ENCODE measurements around the gene AMFR. TPM values are rescaled to one million over a fixed set of nuclear protein-coding genes. Genes with fewer than 3 reads are reported as not detected.
A peak's percentile ranks its signal among the peaks of the same experiment; 100 is the strongest.

AMFR gene
- total RNA-seq (34.6 TPM), polyA plus RNA-seq (52.4 TPM)
- long read RNA-seq, donor 1, result 0 reads
- long read RNA-seq, donor 2, result 0 reads
- long read RNA-seq, donor 3, partial matches to known transcripts, result 0 of 8 reads
- long read RNA-seq, donor 3, other reads (novel, unspliced or antisense), result 0 of 8 reads
- long read RNA-seq, donor 4, partial matches to known transcripts, result 0 of 5 reads
- long read RNA-seq, donor 4, other reads (novel, unspliced or antisense), result 0 of 5 reads
- long read RNA-seq, donor 5, transcript AMFR-201 (14 exons, 3,600 nt), result major isoform, 6 of 8 reads
- long read RNA-seq, donor 5, partial matches to known transcripts, result 0 of 8 reads
- long read RNA-seq, donor 5, other reads (novel, unspliced or antisense), result 0 of 8 reads
- long read RNA-seq, donor 6, transcript AMFR-201 (14 exons, 3,600 nt), result major isoform, 6 of 7 reads
- long read RNA-seq, donor 6, partial matches to known transcripts, result 0 of 7 reads
- long read RNA-seq, donor 6, other reads (novel, unspliced or antisense), result 0 of 7 reads
- long read RNA-seq, donor 7, transcript AMFR-201 (14 exons, 3,600 nt), result major isoform, 5 of 10 reads
- long read RNA-seq, donor 7, partial matches to known transcripts, result 0 of 10 reads
- long read RNA-seq, donor 7, other reads (novel, unspliced or antisense), result 0 of 10 reads
- long read RNA-seq, donor 8, result 0 reads
- long read RNA-seq, donor 9, partial matches to known transcripts, result 0 of 5 reads
- long read RNA-seq, donor 9, other reads (novel, unspliced or antisense), result 0 of 5 reads
- long read RNA-seq, donor 10, partial matches to known transcripts, result 0 of 8 reads
- long read RNA-seq, donor 10, other reads (novel, unspliced or antisense), result 0 of 8 reads

- H3K9me3 ChIP-seq (ENCODE audit: control insufficient read depth in 2 of 2, insufficient read depth in 1 of 2, low read length in 1 of 2), result no peaks in the 10 kb centered on the region
- peaks cover 4 to 6% of the 10 kb centered on the region in 2 donors for H3K36me3 ChIP-seq (ENCODE audit: control insufficient read depth in 2 of 2, insufficient read depth in 2 of 2, low read length in 1 of 2)
- WGBS, result under 1% methylated on average over 57 of the region's 57 CpGs
- peaks cover 3 to 12% of the 10 kb centered on the region in 2 donors for H3K4me1 ChIP-seq (ENCODE audit: control insufficient read depth in 2 of 2, insufficient read depth in 2 of 2, low read length in 2 of 2)
- DNase-seq (ENCODE audit: low read depth in 6 of 9, low spot score in 9 of 9), result peak in 6 of 9 donors; percentile 36 to 72 (median 50)
- peak within 1 kb of the TSS; percentile 27 to 68 for H3K27ac ChIP-seq (ENCODE audit: low read depth in 1 of 2, low read length in 1 of 2)
- H3K27me3 ChIP-seq (ENCODE audit: control insufficient read depth in 2 of 2, insufficient read depth in 1 of 2, low read length in 1 of 2), result no peaks in the 10 kb centered on the region
- H3K4me3 ChIP-seq (ENCODE audit: low read length in 2 of 2), result peak within 1 kb of the TSS; percentile 62 to 73
Measured at GRCh38 chr16:56425439-56425832, at the start of gene AMFR. Gene AMFR (minus strand): TSS chr16:56425545. CDS start chr16:56425327, 218 bp downstream.

GRCh38 chr16:56470666-56471065, 45.3 kb upstream of the AMFR start:
- no peak for DNase-seq (ENCODE audit: low read depth in 6 of 9, low spot score in 9 of 9)
- WGBS, result 96% methylated on average over 1 of the region's 1 CpG
- Histone ChIP-seq H3K27ac (ENCODE audit: low read depth in 1 of 2, low read length in 1 of 2) (no peak overlapping the region), H3K4me3 (ENCODE audit: low read length in 2 of 2) (no peak overlapping the region), H3K36me3 (ENCODE audit: control insufficient read depth in 2 of 2, insufficient read depth in 2 of 2, low read length in 1 of 2) (peaks cover 45 to 76% of the 10 kb centered on the region in 2 donors), H3K9me3 (ENCODE audit: control insufficient read depth in 2 of 2, insufficient read depth in 1 of 2, low read length in 1 of 2) (no peaks in the 10 kb centered on the region), H3K27me3 (ENCODE audit: control insufficient read depth in 2 of 2, insufficient read depth in 1 of 2, low read length in 1 of 2) (no peaks in the 10 kb centered on the region), H3K4me1 (ENCODE audit: control insufficient read depth in 2 of 2, insufficient read depth in 2 of 2, low read length in 2 of 2) (no peaks in the 10 kb centered on the region)

DNA sequence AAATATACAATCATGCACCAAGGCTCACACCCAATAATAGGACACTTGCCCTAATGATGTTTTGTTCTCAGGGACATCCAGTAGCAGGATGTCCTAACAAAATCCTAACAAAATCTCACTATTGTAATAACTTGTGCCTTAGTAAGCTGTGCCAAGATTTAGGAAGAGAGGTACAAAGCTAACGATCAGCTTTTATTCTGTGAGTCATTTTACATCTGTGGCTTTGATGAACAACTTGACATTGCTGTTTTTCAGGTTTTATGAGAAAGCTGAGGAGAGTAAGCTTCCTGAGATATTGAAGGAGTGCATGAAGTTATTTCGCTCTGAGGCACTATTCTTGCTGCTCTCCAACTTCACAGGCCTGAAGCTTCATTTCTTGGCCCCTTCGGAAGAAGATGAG, 44.9 kb upstream of the AMFR start:
- peaks cover 45 to 75% of the 10 kb centered on the region in 2 donors for H3K36me3 ChIP-seq (ENCODE audit: control insufficient read depth in 2 of 2, insufficient read depth in 2 of 2, low read length in 1 of 2)
- no peaks in the 10 kb centered on the region for H3K4me1 ChIP-seq (ENCODE audit: control insufficient read depth in 2 of 2, insufficient read depth in 2 of 2, low read length in 2 of 2)
- no peak overlapping the region for H3K27ac ChIP-seq (ENCODE audit: low read depth in 1 of 2, low read length in 1 of 2)
- WGBS, result 95% methylated on average over 3 of the region's 3 CpGs
- no peak overlapping the region for H3K4me3 ChIP-seq (ENCODE audit: low read length in 2 of 2)
- H3K27me3 ChIP-seq (ENCODE audit: control insufficient read depth in 2 of 2, insufficient read depth in 1 of 2, low read length in 1 of 2), result no peaks in the 10 kb centered on the region
- no peak for DNase-seq (ENCODE audit: low read depth in 6 of 9, low spot score in 9 of 9)
- no peaks in the 10 kb centered on the region for H3K9me3 ChIP-seq (ENCODE audit: control insufficient read depth in 2 of 2, insufficient read depth in 1 of 2, low read length in 1 of 2)

GRCh38 chr16:56469748-56470147, 44.4 kb upstream of the AMFR start:
- 98% methylated on average over 7 of the region's 7 CpGs for WGBS
- Histone ChIP-seq H3K4me3 (ENCODE audit: low read length in 2 of 2) (no peak overlapping the region), H3K4me1 (ENCODE audit: control insufficient read depth in 2 of 2, insufficient read depth in 2 of 2, low read length in 2 of 2) (no peaks in the 10 kb centered on the region), H3K27ac (ENCODE audit: low read depth in 1 of 2, low read length in 1 of 2) (no peak overlapping the region), H3K36me3 (ENCODE audit: control insufficient read depth in 2 of 2, insufficient read depth in 2 of 2, low read length in 1 of 2) (peaks cover 41 to 73% of the 10 kb centered on the region in 2 donors), H3K9me3 (ENCODE audit: control insufficient read depth in 2 of 2, insufficient read depth in 1 of 2, low read length in 1 of 2) (no peaks in the 10 kb centered on the region), H3K27me3 (ENCODE audit: control insufficient read depth in 2 of 2, insufficient read depth in 1 of 2, low read length in 1 of 2) (no peaks in the 10 kb centered on the region)
- no peak for DNase-seq (ENCODE audit: low read depth in 6 of 9, low spot score in 9 of 9)

- H3K27ac ChIP-seq (ENCODE audit: low read depth in 1 of 2, low read length in 1 of 2), result no peak overlapping the region
- no peak for DNase-seq (ENCODE audit: low read depth in 6 of 9, low spot score in 9 of 9)
- no peak overlapping the region for H3K4me3 ChIP-seq (ENCODE audit: low read length in 2 of 2)
- H3K9me3 ChIP-seq (ENCODE audit: control insufficient read depth in 2 of 2, insufficient read depth in 1 of 2, low read length in 1 of 2), result no peaks in the 10 kb centered on the region
- no peaks in the 10 kb centered on the region for H3K4me1 ChIP-seq (ENCODE audit: control insufficient read depth in 2 of 2, insufficient read depth in 2 of 2, low read length in 2 of 2)
- peaks cover 39 to 77% of the 10 kb centered on the region in 2 donors for H3K36me3 ChIP-seq (ENCODE audit: control insufficient read depth in 2 of 2, insufficient read depth in 2 of 2, low read length in 1 of 2)
- no peaks in the 10 kb centered on the region for H3K27me3 ChIP-seq (ENCODE audit: control insufficient read depth in 2 of 2, insufficient read depth in 1 of 2, low read length in 1 of 2)
Measured at GRCh38 chr16:56468800-56469199, 43.5 kb upstream of the AMFR start.

GRCh38 chr16:56466344-56466743, 41.0 kb upstream of the AMFR start:
- H3K27me3 ChIP-seq (ENCODE audit: control insufficient read depth in 2 of 2, insufficient read depth in 1 of 2, low read length in 1 of 2), result no peaks in the 10 kb centered on the region
- H3K9me3 ChIP-seq (ENCODE audit: control insufficient read depth in 2 of 2, insufficient read depth in 1 of 2, low read length in 1 of 2), result no peaks in the 10 kb centered on the region
- no peak for DNase-seq (ENCODE audit: low read depth in 6 of 9, low spot score in 9 of 9)
- H3K4me1 ChIP-seq (ENCODE audit: control insufficient read depth in 2 of 2, insufficient read depth in 2 of 2, low read length in 2 of 2), result no peaks in the 10 kb centered on the region
- WGBS, result 98% methylated on average over 2 of the region's 2 CpGs
- H3K4me3 ChIP-seq (ENCODE audit: low read length in 2 of 2), result no peak overlapping the region
- H3K36me3 ChIP-seq (ENCODE audit: control insufficient read depth in 2 of 2, insufficient read depth in 2 of 2, low read length in 1 of 2), result peaks cover 31 to 65% of the 10 kb centered on the region in 2 donors
- no peak overlapping the region for H3K27ac ChIP-seq (ENCODE audit: low read depth in 1 of 2, low read length in 1 of 2)

GRCh38 chr16:56463153-56463552, 37.8 kb upstream of the AMFR start:
- Histone ChIP-seq H3K27ac (ENCODE audit: low read depth in 1 of 2, low read length in 1 of 2) (no peak overlapping the region), H3K9me3 (ENCODE audit: control insufficient read depth in 2 of 2, insufficient read depth in 1 of 2, low read length in 1 of 2) (no peaks in the 10 kb centered on the region), H3K4me3 (ENCODE audit: low read length in 2 of 2) (no peak overlapping the region), H3K36me3 (ENCODE audit: control insufficient read depth in 2 of 2, insufficient read depth in 2 of 2, low read length in 1 of 2) (peaks cover 17 to 57% of the 10 kb centered on the region in 2 donors), H3K27me3 (ENCODE audit: control insufficient read depth in 2 of 2, insufficient read depth in 1 of 2, low read length in 1 of 2) (no peaks in the 10 kb centered on the region), H3K4me1 (ENCODE audit: control insufficient read depth in 2 of 2, insufficient read depth in 2 of 2, low read length in 2 of 2) (no peaks in the 10 kb centered on the region)
- DNase-seq (ENCODE audit: low read depth in 6 of 9, low spot score in 9 of 9), result no peak
- WGBS, result 100% methylated on average over 6 of the region's 6 CpGs

DNA sequence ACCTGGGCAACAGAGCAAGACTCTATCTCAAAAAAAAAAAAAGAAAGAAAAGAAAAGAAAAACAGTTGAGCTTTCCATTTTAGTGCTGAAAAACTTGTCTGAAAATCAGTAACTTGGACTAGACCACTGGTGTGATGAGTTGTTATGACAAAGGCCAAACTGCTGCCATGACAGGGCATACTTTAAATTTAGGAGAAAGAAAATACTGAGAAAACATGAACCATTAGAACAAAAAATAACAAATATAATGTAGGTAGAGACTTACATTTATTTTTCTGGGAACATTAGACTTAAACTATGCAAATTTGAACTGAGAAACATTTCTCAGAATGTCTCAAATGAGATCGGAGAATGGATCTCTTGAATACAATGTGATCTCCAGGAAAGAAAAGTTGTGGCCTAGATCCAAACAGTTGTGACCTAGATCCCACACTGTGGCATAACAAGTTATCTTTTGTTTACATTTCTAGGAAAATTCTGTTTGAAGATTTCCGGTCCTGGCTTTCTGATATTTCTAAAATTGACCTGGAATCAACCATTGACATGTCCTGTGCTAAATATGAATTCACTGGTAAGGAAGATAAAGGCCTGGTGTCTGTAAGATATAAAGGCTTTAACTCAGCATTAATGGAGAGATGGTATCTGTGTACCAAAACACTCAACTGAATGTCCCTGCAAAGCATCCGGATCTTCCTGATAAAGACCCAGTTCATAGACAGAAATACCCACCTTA, 36.9 kb upstream of the AMFR start:
- no peak overlapping the region for H3K4me3 ChIP-seq (ENCODE audit: low read length in 2 of 2)
- no peaks in the 10 kb centered on the region for H3K4me1 ChIP-seq (ENCODE audit: control insufficient read depth in 2 of 2, insufficient read depth in 2 of 2, low read length in 2 of 2)
- no peak overlapping the region for H3K27ac ChIP-seq (ENCODE audit: low read depth in 1 of 2, low read length in 1 of 2)
- H3K9me3 ChIP-seq (ENCODE audit: control insufficient read depth in 2 of 2, insufficient read depth in 1 of 2, low read length in 1 of 2), result no peaks in the 10 kb centered on the region
- 96% methylated on average over 3 of the region's 3 CpGs for WGBS
- no peak for DNase-seq (ENCODE audit: low read depth in 6 of 9, low spot score in 9 of 9)
- H3K36me3 ChIP-seq (ENCODE audit: control insufficient read depth in 2 of 2, insufficient read depth in 2 of 2, low read length in 1 of 2), result peaks cover 21 to 53% of the 10 kb centered on the region in 2 donors
- H3K27me3 ChIP-seq (ENCODE audit: control insufficient read depth in 2 of 2, insufficient read depth in 1 of 2, low read length in 1 of 2), result no peaks in the 10 kb centered on the region
